NOMO-1 treated with DMSO at 0.1 percent for 48 hours (cell line): ENCODE results near the gene PIEZO1.
A peak's percentile ranks its signal among the peaks of the same experiment; 100 is the strongest.

ENCODE experiments used
- DNase-seq: peaks from one replicate; lab custom pipeline; 2025; ENCODE audit not compliant: unreplicated experiment; lab: John Stamatoyannopoulos, UW

Gene PIEZO1

DNA sequence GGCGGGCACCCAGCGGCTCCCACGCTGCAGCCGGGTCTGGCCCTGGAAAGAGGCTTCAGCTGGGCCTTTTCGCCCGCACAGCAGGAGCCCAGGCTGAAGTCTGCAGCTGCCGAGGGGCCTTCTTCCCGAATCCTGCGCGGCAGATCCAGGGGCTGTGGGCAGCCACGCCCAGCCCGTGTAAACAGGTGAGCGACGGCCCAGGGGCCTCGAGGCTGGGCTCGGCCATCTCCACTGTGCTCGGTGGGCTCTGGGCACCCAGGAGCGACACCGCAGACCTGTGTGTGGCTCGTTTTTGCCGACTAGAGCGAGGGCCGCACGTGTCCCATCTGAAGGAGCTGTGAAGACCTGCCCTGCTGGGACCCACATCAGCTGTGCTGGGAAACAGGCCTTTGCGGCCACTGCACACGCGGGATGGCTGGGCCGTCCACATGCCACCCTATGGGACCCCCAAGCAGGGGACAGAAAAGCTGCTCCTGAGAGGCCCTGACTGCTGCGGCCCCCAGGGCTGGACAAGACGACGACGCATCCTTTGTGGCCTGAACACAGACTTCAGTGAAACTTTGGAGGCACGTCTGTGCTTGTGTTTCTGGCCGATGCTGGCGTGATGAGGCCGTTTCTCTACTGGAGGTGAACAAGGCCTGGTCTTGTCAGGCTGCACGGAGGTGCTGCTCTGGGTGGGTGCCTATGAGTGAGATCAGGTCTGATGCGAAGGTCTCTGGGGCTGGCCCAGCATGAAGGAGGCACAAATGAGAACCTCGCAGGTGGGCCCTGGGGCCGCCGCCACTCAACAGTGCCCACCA, 31.9 kb upstream of the PIEZO1 start:
- no peak for DNase-seq

DNA sequence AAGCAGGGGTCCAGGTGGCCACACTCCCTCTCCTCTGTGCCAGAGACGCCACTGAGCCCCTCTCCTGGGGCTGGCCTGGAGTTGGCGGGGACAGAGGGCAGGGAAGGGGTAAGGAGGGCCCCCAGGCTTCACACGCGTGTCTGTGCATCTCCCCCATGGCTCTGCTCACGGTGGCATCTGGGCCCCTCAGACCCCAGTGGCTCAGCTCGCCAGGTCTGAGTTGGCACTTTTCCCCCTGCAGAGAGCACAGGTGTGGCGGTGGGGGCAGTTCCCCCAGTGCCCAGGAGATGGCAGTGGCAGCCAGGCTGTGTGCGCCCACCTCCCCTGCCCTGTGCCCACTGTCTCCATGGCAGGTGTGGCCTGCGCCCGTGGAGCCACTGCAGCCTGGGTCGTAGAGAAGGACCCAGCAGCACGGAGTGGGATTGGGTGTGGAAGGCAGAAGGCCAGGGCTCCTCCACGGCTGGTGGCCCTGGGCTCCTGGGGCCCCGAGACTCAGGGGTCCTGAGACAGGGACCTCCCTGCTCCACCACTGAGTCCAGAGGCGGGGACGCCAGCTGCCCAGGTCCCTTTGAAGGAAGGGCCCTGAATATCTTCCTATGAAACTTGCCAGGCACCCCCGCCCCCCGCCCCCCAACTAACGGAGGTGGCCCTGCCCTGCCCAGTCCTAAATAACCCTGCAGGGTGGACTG, 31.0 kb upstream of the PIEZO1 start:
- peak; percentile 28 for DNase-seq

DNA sequence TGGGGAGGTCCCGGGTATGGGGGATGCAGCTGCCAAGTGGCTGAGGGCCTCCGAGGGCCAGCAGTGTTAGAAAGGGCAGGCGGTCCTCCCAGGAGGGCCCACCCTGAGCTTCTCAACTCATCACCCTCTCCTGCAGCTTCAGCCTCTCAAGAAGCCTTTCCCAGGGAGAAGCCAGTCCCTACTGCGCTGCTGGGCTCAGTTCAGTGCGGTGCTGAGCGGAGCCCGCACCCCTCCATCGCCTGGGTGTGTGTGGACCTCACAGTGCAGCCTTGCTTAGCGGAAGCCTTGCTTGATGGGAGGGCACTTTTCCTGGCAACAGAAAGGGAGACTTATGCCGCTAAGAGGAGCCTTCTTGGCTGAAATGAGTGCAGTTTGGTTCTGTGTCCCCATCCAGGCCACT, 30.2 kb upstream of the PIEZO1 start:
- no peak for DNase-seq

DNA sequence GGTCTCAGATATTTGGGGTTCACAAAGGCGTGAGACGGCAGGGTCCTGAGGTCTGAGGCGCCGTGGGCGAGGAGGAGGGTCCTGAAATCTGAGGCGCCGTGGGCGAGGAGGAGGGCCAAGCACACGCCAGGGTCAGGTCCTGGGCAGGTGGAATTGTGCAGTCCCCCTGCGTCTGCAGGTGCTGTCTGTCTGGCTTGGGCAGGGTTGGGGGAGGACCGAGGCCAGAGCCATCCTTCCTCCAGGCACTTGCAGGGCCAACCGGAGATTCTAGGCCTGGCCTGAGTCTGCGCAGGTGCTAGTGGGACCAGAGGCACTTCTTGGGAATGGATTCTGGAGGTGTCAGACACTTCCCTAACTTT, 29.1 kb upstream of the PIEZO1 start:
- no peak for DNase-seq

DNA sequence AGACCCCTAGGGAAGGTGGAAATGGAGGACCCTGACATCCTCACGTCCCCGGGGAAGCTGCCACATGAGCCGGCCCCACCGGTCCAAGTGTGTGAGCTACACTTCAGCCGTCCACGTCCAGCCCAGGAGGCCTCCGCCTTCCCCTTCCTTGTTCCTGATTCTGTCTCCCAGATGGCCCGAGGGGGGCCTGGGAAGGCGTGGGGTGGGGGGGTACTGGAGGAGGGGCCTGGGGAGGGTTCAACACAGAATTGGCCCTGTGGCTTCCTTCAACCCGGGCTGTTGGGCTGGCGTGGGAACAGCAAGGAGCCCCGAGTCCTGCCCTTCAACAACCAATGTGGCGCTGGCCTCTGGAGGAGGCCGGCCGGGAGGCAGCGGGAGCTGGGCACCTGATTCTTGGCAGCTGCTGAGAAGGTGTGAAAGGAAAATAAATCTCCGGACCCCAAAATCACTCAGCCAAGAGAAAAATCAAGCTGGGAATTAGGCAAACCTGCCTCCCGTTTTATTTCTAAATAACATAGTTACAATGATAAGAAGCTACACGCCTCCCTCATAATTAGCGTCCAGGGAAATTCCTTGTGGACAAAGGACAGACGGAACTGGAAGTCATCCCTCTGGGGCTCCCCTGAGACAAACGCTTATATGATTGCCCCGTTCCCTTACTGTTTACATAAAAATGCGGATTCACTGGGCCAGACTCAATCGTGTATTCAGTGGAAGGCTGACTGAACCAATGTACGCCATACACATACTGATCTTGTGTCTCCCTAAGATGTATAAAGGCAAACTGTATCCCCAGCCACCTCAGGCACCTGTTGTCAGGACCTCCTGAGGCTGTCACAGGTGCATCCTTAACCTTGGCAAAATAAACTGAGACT, 28.5 kb upstream of the PIEZO1 start:
- DNase-seq = no peak

- peak; percentile 64 for DNase-seq
These were observed 27.7 kb upstream of the PIEZO1 start for GRCh38 chr16:88812513-88813268.

- DNase-seq = peak; percentile 91
These were observed 26.9 kb upstream of the PIEZO1 start, which contains the start of gene APRT for GRCh38 chr16:88811769-88812512. Gene APRT (minus strand): TSS chr16:88811928. CDS start chr16:88811899, 29 bp downstream.

- peak; percentile 59 for DNase-seq
These were observed 26.1 kb upstream of the PIEZO1 start for GRCh38 chr16:88810912-88811768.

GRCh38 chr16:88810166-88810911, 25.3 kb upstream of the PIEZO1 start:
- peak; percentile 35 for DNase-seq

DNA sequence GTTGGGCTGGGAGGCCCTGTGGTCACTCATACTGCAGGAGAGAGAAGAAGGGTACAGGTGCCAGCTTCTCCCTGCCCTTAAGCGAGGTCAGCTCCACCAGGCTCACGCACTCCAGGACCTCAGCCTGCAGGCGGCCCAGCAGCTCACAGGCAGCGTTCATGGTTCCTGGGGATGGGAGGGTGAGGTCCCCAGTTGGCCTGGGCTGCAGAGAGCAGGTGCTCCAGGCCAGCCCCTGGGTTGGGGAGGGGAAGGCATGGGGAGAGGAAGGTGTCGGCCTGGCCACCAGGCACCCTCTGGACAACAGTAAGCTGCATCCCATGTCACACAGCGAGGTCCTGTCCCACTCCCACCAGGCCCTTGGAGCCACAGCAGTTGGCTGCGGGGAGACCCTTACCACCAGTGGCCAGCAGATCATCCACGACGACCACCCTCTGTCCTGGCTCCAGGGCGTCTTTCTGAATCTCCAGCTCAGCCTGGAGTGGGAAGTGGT, 24.7 kb upstream of the PIEZO1 start:
- no peak for DNase-seq

GRCh38 chr16:88809068-88809675, 24.2 kb upstream of the PIEZO1 start:
- DNase-seq = no peak

DNA sequence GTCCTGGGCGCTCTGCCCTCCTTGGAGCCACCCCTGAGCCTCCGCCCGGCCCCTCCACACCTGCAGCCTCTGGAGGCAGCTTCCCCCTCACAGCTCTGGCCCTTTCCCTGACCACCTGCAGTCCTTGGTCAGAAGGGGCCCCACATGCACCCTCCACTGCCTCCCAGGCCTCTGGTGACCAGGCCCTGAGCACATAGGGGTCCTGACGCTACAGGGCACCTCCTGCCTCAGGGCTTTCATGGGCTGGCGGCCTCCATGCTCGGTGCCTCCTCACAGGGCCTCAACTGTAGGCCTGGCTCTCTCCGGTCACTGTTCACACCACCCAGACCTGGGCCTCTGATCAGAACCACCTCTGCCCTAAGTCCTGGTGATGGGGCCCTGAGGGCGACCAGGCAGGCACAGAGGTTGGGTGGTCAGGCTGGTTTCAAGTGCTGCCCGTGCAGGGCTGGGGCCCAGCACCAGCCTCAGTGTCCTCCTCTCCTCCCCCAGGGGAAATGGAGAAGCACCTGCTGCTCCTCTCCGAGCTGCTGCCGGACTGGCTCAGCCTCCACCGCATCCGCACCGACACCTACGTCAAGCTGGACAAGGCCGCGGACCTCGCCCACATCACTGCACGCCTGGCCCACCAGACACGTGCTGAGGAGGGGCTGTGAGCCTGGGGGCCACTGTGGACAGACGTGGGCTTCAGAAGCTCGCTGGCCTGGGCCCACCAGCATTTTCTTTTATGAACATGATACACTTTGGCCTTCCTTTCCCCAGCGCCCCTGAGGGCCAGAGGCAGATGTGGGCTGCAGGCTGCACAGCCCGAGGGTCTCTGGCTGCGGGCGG, 22.8 kb upstream of the PIEZO1 start:
- DNase-seq = no peak

- DNase-seq = no peak
These were observed 22.2 kb upstream of the PIEZO1 start for GRCh38 chr16:88807142-88807625.

GRCh38 chr16:88806491-88807111, 21.6 kb upstream of the PIEZO1 start:
- DNase-seq = no peak

DNA sequence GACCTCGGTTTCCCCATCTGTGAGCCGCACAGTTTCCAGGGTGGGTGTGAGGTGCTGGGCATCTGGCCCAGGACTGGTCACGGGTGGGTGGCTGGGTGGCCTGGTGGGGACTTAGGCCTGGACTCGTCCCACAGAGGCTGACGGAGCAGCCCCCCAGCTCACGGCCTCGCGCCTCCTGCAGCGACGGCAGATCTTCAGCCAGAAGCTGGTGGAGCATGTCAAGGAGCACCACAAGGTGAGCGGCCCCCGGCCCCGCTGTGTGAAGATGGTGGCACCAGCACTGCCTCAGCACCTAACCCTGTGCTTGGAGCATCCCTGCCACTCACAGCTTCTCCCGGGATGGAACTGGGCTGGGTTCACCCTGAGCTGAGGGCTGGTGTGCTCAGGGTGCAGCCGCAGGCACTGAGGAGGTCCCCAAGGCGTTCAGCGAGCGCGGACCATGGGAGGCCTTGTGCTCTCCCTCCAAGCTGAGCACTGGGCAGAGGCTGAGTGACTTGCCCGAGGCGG, 20.9 kb upstream of the PIEZO1 start:
- no peak for DNase-seq

DNA sequence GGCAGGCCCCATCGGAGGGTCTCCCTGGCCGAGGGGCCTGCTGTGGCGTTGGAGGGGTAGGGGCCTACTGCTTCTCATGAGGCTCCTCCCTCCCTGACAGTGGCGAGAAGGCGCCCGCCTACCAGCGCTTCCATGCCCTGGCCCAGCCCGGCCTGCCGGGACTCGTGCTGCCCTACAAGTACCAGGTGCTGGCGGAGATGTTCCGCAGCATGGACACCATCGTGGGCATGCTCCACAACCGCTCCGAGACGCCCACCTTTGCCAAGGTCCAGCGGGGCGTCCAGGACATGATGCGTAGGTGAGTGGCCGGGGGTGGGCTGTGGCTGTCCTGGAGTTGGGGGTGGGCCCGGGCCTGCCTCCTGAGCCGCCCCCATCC, 20.3 kb upstream of the PIEZO1 start:
- DNase-seq = no peak
